Esophagus squamous epithelium (tissue), 5 donors: Measurements from ENCODE around the gene ITFG1. TPM values are rescaled to one million over a fixed set of nuclear protein-coding genes. Genes with fewer than 3 reads are reported as not detected.

Experiments
- DNase-seq: peaks from one replicate; lab custom pipeline; 2025; lab: John Stamatoyannopoulos, UW
- H3K27ac ChIP-seq, 4 donors: fragments of 200-600 bp; sonication (generic); one replicate each; pipeline ENCODE4 v1.5.1; 2016 to 2019; ENCODE audit warnings: mild to moderate bottlenecking in 1 of 4
- H3K27me3 ChIP-seq, 4 donors: fragments of 200-600 bp; sonication (generic); 1 replicate in 3 of 4; 2 replicates in 1 of 4; pipeline versions ENCODE4 v1.5.1 to v1.6.0; 2017 to 2021; ENCODE audit warnings: antibody characterized with exemption in 1 of 4
- H3K36me3 ChIP-seq, 3 donors: fragments of 200-600 bp; sonication (generic); one replicate each; pipeline ENCODE4 v1.5.1; 2016 to 2019
- H3K4me1 ChIP-seq, 3 donors: fragments of 200-600 bp; sonication (generic); one replicate each; pipeline ENCODE4 v1.5.1; 2017 to 2019
- H3K4me3 ChIP-seq, 4 donors: fragments of 200-600 bp; sonication (generic); 1 replicate in 3 of 4; 2 replicates in 1 of 4; pipeline ENCODE4 v1.5.1; 2016 to 2019; ENCODE audit warnings: mild to moderate bottlenecking in 2 of 4, moderate library complexity in 1 of 4
- H3K9me3 ChIP-seq, 3 donors: fragments of 200-600 bp; sonication (generic); one replicate each; pipeline ENCODE4 v1.5.1; 2016 to 2019
- POLR2A ChIP-seq, 4 donors: fragments of 450-650 bp; IDR thresholded peaks; one replicate each; pipeline ENCODE4 v1.6.1; 2017; ENCODE audit warnings: antibody characterized with exemption in 4 of 4, mild to moderate bottlenecking in 4 of 4, moderate library complexity in 3 of 4
- WGBS, 2 donors: methylation state at CpG; one replicate each; pipeline ENCODE4 v1.1.5; 2018; 5-methylcytosine and 5-hydroxymethylcytosine counted together
- intact Hi-C: fragments of 100-400 bp; cut with DNase I; formaldehyde crosslinking; loops from one replicate; pipeline ENCODE4 v1.15.0; 2022
- total RNA-seq, 4 donors: library from RNA; depleted of rRNA; stranded (reverse); fragments of >200 nt; gene quantifications; one replicate each; pipeline ENCODE4 v1.1.0, GENCODE V29; 2016
- TF ChIP-seq, protein P1 (sequence below), 6 experiments: fragments of 450-650 bp in 4 of 6; fragments of 200-600 bp in 2 of 6; sonication (generic) in 2 of 6; IDR thresholded peaks; one replicate each; pipeline ENCODE4 v1.5.1; 2016 to 2019; ENCODE audit warnings: antibody characterized with exemption in 6 of 6, mild to moderate bottlenecking in 4 of 6, moderate library complexity in 4 of 6
- donor health status: DM: yes; HTN: yes; CAD: no.

ITFG1 gene
- total RNA-seq, 4 donors from 2014 or later: 16.1 to 31.9 (median 26.4) TPM

DNA sequence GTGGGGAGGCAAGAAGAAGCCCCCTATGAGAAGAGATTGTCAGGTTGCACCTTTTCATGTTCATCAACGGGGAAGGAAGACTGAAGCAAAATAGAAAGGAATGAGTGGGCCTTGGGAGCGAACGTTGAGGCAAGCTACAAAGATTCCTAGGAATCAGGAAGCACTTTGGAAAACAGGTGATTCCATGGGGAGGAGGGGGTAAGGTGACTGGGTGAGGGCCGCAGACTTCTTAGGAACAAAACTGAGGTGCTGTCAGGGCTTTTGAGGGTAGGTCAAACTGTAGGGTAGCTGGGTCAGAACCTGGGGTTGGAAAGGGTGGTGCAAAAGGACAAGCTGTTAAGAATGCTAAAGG lies 528 bp downstream of the ITFG1 start:
- Histone ChIP-seq H3K36me3 (peaks cover 0 to 31% (median 0%) of the 10 kb centered on the region in 3 donors), H3K27me3 (no peaks in the 10 kb centered on the region), H3K27ac (peak overlapping the region; percentile 96 to 99 (median 98)), H3K4me1 (peaks cover 8 to 57% (median 18%) of the 10 kb centered on the region in 3 donors), H3K4me3 (peak overlapping the region; percentile 79 to 94 (median 90)), H3K9me3 (no peaks in the 10 kb centered on the region)
- DNase-seq: no peak
- intact Hi-C loops: no loop called here
- WGBS, 2 donors: 5% methylated on average over 4 of the region's 4 CpGs
- TF ChIP-seq, protein P1, sequence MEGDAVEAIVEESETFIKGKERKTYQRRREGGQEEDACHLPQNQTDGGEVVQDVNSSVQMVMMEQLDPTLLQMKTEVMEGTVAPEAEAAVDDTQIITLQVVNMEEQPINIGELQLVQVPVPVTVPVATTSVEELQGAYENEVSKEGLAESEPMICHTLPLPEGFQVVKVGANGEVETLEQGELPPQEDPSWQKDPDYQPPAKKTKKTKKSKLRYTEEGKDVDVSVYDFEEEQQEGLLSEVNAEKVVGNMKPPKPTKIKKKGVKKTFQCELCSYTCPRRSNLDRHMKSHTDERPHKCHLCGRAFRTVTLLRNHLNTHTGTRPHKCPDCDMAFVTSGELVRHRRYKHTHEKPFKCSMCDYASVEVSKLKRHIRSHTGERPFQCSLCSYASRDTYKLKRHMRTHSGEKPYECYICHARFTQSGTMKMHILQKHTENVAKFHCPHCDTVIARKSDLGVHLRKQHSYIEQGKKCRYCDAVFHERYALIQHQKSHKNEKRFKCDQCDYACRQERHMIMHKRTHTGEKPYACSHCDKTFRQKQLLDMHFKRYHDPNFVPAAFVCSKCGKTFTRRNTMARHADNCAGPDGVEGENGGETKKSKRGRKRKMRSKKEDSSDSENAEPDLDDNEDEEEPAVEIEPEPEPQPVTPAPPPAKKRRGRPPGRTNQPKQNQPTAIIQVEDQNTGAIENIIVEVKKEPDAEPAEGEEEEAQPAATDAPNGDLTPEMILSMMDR (IDR thresholded peaks at IDR 0.05): no peak
- TF ChIP-seq POLR2A (IDR thresholded peaks at IDR 0.05): no peak

DNA sequence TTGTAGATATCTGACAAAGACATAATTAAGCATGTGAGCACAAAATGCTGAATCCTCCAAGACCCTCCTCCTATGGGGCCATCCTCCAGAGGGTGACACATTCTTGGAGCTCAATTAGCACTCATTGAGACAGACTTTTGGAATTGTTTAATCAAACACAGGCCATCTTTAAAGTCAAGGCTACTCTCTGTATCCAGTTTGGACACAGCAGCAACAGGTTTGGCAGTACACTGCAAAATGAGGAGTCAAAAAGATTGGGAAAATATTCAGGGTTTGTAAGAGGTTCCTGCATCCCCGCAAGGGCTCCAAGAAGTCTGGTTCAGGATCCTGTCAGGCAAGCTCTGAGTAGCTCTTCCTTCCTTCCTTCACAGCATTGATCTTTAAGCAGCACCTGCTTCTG lies 1.3 kb downstream of the ITFG1 start:
- peaks cover 8 to 49% (median 18%) of the 10 kb centered on the region in 3 donors for H3K4me1 ChIP-seq
- no peak for DNase-seq
- WGBS, 2 donors: 92 to 100% methylated on average over 1 of the region's 1 CpG
- intact Hi-C loops: no loop called here
- H3K27ac ChIP-seq: peak overlapping the region in 2 of 4 donors; percentile 96 to 99
- H3K36me3 ChIP-seq: peaks cover 0 to 38% (median 0%) of the 10 kb centered on the region in 3 donors
- no peaks in the 10 kb centered on the region for H3K27me3 ChIP-seq
- H3K4me3 ChIP-seq: peak overlapping the region in 3 of 4 donors; percentile 86 to 94 (median 93)
- H3K9me3 ChIP-seq: no peaks in the 10 kb centered on the region
- TF ChIP-seq POLR2A (IDR thresholded peaks at IDR 0.05): no peak

DNA sequence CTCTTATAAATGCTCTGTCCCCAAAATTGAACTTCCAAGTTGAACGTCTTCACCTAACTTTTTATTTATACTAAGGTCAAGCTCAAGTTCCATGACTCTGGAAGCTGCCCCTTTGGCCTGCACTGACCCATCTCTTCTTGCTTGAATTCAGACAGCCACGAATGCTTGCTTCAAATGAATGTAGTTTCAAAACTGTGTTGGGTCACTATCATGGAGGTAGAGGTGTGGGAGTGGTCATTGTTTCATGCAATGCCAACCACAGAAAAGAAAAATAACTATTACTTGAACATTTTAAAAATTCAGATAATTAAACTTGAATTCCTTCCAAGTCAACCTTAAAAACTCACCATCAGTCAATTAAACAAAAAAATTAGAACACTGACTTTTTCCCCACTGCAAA lies 2.5 kb downstream of the ITFG1 start:
- WGBS, 2 donors: 92 to 100% methylated on average over 2 of the region's 2 CpGs
- TF ChIP-seq, protein P1 (IDR thresholded peaks at IDR 0.05): no peak
- TF ChIP-seq POLR2A (IDR thresholded peaks at IDR 0.05): no peak
- Histone ChIP-seq H3K9me3 (no peaks in the 10 kb centered on the region), H3K4me3 (no peak overlapping the region), H3K36me3 (peaks cover 0 to 48% (median 4%) of the 10 kb centered on the region in 3 donors), H3K27ac (no peak overlapping the region), H3K27me3 (no peaks in the 10 kb centered on the region), H3K4me1 (peaks cover 8 to 37% (median 18%) of the 10 kb centered on the region in 3 donors)
- DNase-seq: no peak
- intact Hi-C loops: no loop called here

DNA sequence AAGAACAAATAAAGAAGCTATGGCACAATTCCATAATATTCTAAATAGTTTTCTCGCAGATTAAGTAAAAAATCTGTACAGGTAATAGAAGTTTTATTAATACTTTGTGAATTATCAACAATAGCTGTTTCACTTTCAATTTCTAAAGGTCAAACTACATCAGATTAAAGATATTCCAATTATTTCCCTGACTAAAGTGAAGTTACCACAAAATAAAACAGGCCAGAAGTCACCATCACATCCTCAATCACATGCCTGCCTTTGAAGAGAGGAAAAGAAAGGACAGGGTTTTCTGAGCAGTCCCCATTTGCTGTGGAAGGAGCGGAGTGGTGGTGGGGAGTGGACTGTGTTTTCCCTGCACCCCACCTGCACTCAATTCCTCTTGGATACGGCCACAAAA lies 11.1 kb downstream of the ITFG1 start:
- H3K36me3 ChIP-seq: peaks cover 0 to 81% (median 11%) of the 10 kb centered on the region in 3 donors
- no peak overlapping the region for H3K27ac ChIP-seq
- no peaks in the 10 kb centered on the region for H3K27me3 ChIP-seq
- no peaks in the 10 kb centered on the region for H3K9me3 ChIP-seq
- intact Hi-C loops: no loop called here
- peaks cover 0 to 3% (median 0%) of the 10 kb centered on the region in 3 donors for H3K4me1 ChIP-seq
- H3K4me3 ChIP-seq: no peak overlapping the region
- 94% methylated on average over 3 of the region's 3 CpGs for WGBS, 2 donors
- DNase-seq: no peak
- no peak for TF ChIP-seq POLR2A (IDR thresholded peaks at IDR 0.05)
- TF ChIP-seq, protein P1 (IDR thresholded peaks at IDR 0.05): no peak

DNA sequence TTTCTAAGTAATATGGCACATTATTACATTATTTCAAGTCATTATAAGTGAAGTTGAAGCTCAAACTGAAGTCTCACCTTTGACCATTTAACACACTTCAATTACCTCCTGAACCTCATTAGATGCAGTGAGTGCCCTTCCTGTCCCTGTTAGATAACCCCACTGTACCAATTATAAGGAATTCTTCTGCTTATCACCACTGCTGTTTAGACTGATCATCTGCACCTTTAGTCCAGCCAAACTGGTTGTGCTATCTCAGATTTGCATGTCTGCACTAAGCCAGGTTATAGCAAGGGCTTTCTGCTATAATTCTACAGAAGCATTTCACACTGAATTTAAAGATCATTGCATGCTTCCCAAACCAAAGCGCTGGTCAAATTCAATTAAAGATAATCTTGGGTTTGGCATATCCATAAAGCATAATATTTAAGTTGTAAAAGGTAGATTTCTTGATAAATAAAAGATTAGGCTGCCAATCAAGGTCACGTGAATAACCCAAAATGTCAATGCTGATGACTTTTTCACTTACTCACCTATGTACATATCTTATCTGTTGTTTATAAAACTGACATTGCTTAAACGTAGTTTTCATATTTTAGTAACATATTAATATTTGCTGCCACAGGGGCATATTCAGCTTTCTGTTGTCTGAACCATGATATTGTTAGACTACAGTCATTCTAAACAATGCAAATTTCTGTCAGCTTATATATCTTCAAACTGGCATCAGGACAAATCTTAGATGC lies 11.9 kb downstream of the ITFG1 start:
- DNase-seq: no peak
- H3K36me3 ChIP-seq: peaks cover 0 to 77% (median 11%) of the 10 kb centered on the region in 3 donors
- intact Hi-C loops: no loop called here
- no peaks in the 10 kb centered on the region for H3K27me3 ChIP-seq
- TF ChIP-seq, protein P1 (IDR thresholded peaks at IDR 0.05): no peak
- TF ChIP-seq POLR2A (IDR thresholded peaks at IDR 0.05): no peak
- 84 to 87% methylated on average over 3 of the region's 3 CpGs for WGBS, 2 donors
- H3K9me3 ChIP-seq: no peaks in the 10 kb centered on the region
- no peak overlapping the region for H3K4me3 ChIP-seq
- no peak overlapping the region for H3K27ac ChIP-seq
- H3K4me1 ChIP-seq: peaks cover 0 to 3% (median 0%) of the 10 kb centered on the region in 3 donors
